Fibroblast of skin of abdomen (primary cell): ENCODE measurements around the gene GRK2.
A peak's percentile ranks its signal among the peaks of the same experiment; 100 is the strongest.

Experiments used
- DNase-seq: peaks from one replicate; pipeline ENCODE4 v3.0.0-alpha.2; 2013

The GRK2 gene

GRCh38 chr11:67271205-67271540 lies 4.9 kb downstream of the GRK2 start:
- DNase-seq = no peak

- no peak for DNase-seq
Measured at GRCh38 chr11:67271541-67272284, 5.4 kb downstream of the GRK2 start.

GRCh38 chr11:67272327-67273259 lies 6.3 kb downstream of the GRK2 start:
- no peak for DNase-seq

GRCh38 chr11:67273260-67273990 lies 7.2 kb downstream of the GRK2 start:
- DNase-seq = no peak

GRCh38 chr11:67274768-67275605 lies 8.7 kb downstream of the GRK2 start:
- DNase-seq = no peak

- no peak for DNase-seq
Measured at GRCh38 chr11:67275606-67276409, 9.5 kb downstream of the GRK2 start.

GRCh38 chr11:67276781-67277230 lies 10.5 kb downstream of the GRK2 start:
- peak; percentile 29 for DNase-seq

GRCh38 chr11:67277231-67277961 lies 11.1 kb downstream of the GRK2 start:
- peak; percentile 70 for DNase-seq

GRCh38 chr11:67278135-67278938 lies 12.1 kb downstream of the GRK2 start:
- DNase-seq = no peak

- DNase-seq = no peak
Measured at GRCh38 chr11:67278939-67279588, 12.8 kb downstream of the GRK2 start.

- no peak for DNase-seq
Measured at GRCh38 chr11:67279589-67280340, 13.5 kb downstream of the GRK2 start.

- DNase-seq = no peak
Measured at GRCh38 chr11:67280341-67280787, 14.1 kb downstream of the GRK2 start.

- DNase-seq = no peak
Measured at GRCh38 chr11:67280788-67281551, 14.7 kb downstream of the GRK2 start.

- no peak for DNase-seq
Measured at GRCh38 chr11:67281552-67282150, 15.4 kb downstream of the GRK2 start.

GRCh38 chr11:67282155-67282875 lies 16.0 kb downstream of the GRK2 start:
- no peak for DNase-seq

GRCh38 chr11:67282876-67283371 lies 16.7 kb downstream of the GRK2 start:
- DNase-seq = no peak
